Measurements from ENCODE around the gene HEPN1. TPM values are rescaled to one million over a fixed set of nuclear protein-coding genes. Genes with fewer than 3 reads are reported as not detected.

The HEPN1 gene
- total and polyA plus RNA-seq, 2 donors from 2014 or later: not detected

DNA sequence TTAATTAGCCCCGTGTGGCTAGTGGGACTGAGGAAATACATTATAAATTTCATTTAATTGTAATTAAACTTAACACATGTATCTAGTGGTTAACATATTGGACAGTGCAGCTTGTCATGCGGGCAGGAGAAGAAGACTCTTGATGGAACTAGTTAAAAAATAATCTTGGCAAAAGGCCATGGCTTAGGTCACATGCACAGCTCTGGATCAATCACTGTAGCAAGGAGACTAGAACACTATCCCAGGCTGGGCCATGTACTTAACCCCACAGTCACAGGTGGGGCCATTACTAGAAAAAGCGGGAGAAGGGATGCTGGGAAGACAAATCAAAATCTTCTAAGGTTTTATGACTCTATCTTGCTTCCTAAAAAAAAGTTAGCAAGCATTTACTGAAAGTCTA, 25.5 kb downstream of the HEPN1 start:
- H3K36me3 ChIP-seq (ENCODE audit: control insufficient read depth in 2 of 3, insufficient read depth in 3 of 3, low read length in 3 of 3): no peaks in the 10 kb centered on the region
- TF ChIP-seq CTCF (IDR thresholded peaks at IDR 0.05; ENCODE audit: borderline replicate concordance, extremely low read depth, insufficient read depth): no peak
- H3K4me1 ChIP-seq (ENCODE audit: control insufficient read depth in 2 of 3, insufficient read depth in 2 of 3, low read depth in 1 of 3, low read length in 3 of 3): no peaks in the 10 kb centered on the region
- H3K27ac ChIP-seq (ENCODE audit: low read depth in 2 of 2, low read length in 2 of 2): no peak overlapping the region
- FAIRE-seq (no peak), DNase-seq (no peak)
- no peak overlapping the region for H3K4me3 ChIP-seq (ENCODE audit: low read length in 3 of 3)
- H3K9me3 ChIP-seq (ENCODE audit: control insufficient read depth in 2 of 3, insufficient read depth in 1 of 3, low read length in 3 of 3): no peaks in the 10 kb centered on the region
- intact Hi-C loops (cut with DNase I): no loop called here
- no peaks in the 10 kb centered on the region for H3K27me3 ChIP-seq (ENCODE audit: control insufficient read depth, insufficient read depth, low read length)
- no peak overlapping the region for H3K9ac ChIP-seq (ENCODE audit: low read length in 3 of 3)

GRCh38 chr11:124945826-124946225, 26.8 kb downstream of the HEPN1 start:
- H3K27ac ChIP-seq (ENCODE audit: low read depth in 2 of 2, low read length in 2 of 2): no peak overlapping the region
- DNase-seq: no peak
- H3K27me3 ChIP-seq (ENCODE audit: control insufficient read depth, insufficient read depth, low read length): no peaks in the 10 kb centered on the region

DNA sequence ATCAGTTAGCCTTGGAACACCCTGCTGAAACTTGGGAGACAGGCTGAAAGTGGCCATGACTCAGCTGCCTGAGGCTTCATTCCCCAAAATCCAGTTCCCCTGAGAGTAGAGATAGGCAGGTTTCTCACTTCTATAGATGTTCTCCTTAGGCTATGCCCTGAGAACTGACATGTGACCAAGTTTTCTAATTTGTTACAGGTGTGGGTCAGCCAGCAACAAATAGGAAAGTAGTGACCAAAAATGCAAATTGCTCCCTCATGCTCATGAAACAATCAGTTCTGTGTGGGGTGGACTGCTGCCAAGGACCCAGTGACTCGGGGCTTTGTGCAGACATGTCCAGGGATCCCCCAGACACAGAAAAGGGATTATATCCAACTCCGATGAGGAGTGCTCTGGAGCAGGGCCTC, 27.7 kb downstream of the HEPN1 start:
- Histone ChIP-seq H3K9ac (ENCODE audit: low read length in 3 of 3) (no peak overlapping the region), H3K36me3 (ENCODE audit: control insufficient read depth in 2 of 3, insufficient read depth in 3 of 3, low read length in 3 of 3) (no peaks in the 10 kb centered on the region), H3K27me3 (ENCODE audit: control insufficient read depth, insufficient read depth, low read length) (no peaks in the 10 kb centered on the region), H3K9me3 (ENCODE audit: control insufficient read depth in 2 of 3, insufficient read depth in 1 of 3, low read length in 3 of 3) (no peaks in the 10 kb centered on the region), H3K4me1 (ENCODE audit: control insufficient read depth in 2 of 3, insufficient read depth in 2 of 3, low read depth in 1 of 3, low read length in 3 of 3) (no peaks in the 10 kb centered on the region), H3K27ac (ENCODE audit: low read depth in 2 of 2, low read length in 2 of 2) (no peak overlapping the region), H3K4me3 (ENCODE audit: low read length in 3 of 3) (no peak overlapping the region)
- DNase-seq (no peak), FAIRE-seq (no peak)
- intact Hi-C loops (cut with DNase I): no loop called here
- TF ChIP-seq CTCF (IDR thresholded peaks at IDR 0.05; ENCODE audit: borderline replicate concordance, extremely low read depth, insufficient read depth): no peak

More at GRCh38 chr11:124945826-124946225, 26.8 kb downstream of the HEPN1 start:
- Histone ChIP-seq H3K9me3 (ENCODE audit: control insufficient read depth in 2 of 3, insufficient read depth in 1 of 3, low read length in 3 of 3) (no peaks in the 10 kb centered on the region), H3K9ac (ENCODE audit: low read length in 3 of 3) (no peak overlapping the region), H3K36me3 (ENCODE audit: control insufficient read depth in 2 of 3, insufficient read depth in 3 of 3, low read length in 3 of 3) (no peaks in the 10 kb centered on the region), H3K4me1 (ENCODE audit: control insufficient read depth in 2 of 3, insufficient read depth in 2 of 3, low read depth in 1 of 3, low read length in 3 of 3) (no peaks in the 10 kb centered on the region), H3K4me3 (ENCODE audit: low read length in 3 of 3) (no peak overlapping the region)
- no peak for TF ChIP-seq CTCF (IDR thresholded peaks at IDR 0.05; ENCODE audit: borderline replicate concordance, extremely low read depth, insufficient read depth)
- no peak for FAIRE-seq
- intact Hi-C loops (cut with DNase I): no loop called here

All from kidney (tissue), 14 donors.